Measurements from ENCODE around the gene PDE6G.
"Not testable (repeated sequence)": the region's sequence is repeated elsewhere in the genome, so short reads cannot be mapped to it uniquely, and the experiment has no call there.

Gene PDE6G

DNA sequence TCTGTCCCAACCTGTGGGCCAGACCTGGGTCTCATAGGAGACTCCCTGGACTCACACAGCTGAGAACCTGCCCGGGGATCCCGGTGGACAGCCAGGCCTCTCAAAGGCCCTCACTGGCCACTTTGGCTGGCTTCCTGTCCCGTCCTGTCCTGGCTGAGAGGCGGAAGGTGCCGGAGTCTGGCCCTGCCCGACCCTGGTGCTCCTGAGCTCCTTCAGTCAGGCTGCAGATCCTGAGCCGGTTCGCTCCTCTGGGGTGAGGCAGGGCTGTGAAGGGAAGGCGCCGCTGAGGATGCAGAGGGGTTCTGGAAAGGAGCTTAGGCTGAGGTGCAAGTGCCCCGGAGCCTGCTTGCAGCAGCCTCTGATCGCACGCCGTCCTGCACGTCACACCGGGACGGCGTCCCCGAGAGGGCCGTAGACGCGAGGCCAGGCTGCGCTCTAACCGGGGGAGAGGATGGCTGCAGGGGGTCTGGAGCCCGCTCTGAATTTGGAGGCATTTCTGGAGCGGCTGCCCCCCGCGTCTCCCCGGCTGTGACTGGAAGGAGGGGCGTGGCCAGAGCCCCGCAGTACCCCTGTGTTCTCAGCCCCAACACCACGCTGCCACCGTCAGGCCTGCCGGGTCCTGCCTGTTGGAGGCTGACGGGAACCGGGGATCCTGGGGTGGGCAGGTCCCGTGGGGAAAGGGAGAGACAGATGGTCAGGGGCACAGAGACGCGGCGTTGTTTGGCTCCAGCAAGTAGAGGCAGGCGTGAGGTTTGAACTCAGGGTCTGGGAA is 31.6 kb upstream of the PDE6G start:
- DNase-seq, result no peak

DNA sequence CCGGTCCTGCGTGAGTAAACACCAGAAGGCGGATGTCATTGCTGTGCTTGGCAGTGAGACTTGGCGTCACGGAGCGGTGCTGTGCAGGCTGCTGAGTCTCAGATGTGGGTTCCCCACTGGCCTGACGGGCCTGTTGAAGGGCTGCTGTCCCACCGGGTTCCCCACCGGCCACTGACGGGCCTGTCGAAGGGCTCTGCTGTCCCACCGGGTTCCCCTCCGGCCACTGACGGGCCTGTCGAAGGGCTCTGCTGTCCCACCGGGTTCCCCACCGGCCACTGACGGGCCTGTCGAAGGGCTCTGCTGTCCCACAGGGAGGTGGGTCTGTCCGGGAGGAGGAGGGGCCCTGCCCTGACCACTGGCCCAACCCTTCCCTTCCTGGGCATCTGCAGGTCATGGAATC is 30.3 kb upstream of the PDE6G start:
- DNase-seq, result no peak

DNA sequence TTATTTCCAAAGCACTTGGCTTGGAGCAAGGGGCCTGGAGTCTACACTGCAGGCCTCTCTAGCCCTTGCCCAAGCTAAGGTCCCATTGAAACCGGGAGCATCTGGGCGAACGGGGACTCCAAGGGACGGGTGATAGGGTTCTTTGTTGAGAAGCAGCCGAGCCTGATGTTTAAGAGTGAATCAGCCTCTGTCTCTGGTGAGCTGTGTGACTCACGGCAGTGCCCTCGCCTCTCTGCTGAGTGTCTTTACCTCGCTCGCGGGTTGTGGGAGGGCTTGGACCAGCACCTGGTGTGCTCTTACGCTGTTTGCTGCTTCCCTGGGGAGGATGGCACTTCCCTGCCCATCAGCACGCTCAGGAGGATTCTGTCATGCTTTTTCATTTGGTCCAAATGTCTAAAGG is 28.8 kb upstream of the PDE6G start:
- DNase-seq, result no peak

DNA sequence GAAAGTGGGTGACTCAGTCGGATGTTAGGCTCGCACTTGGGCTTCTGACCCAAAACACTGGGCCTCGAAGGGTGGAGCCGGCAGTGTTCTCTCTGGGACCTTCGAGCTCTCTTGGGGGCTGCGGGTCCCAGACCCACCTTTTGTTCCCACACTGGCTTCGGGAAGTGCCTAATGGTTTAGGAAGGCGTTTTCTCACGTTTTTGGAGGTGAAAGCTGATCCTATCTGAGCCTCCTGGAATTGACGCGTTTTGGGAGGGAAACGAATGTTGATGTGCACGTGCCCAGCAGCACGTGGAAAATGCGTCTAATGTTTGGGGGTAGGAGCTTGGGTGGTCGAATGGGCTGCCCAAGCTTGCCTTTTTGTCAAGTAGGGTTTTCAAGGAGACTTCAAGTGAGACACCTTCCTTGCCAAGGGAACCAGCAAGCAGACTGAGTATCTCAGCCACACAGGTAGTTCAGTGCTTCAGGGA is 28.1 kb upstream of the PDE6G start:
- DNase-seq, result no peak

DNA sequence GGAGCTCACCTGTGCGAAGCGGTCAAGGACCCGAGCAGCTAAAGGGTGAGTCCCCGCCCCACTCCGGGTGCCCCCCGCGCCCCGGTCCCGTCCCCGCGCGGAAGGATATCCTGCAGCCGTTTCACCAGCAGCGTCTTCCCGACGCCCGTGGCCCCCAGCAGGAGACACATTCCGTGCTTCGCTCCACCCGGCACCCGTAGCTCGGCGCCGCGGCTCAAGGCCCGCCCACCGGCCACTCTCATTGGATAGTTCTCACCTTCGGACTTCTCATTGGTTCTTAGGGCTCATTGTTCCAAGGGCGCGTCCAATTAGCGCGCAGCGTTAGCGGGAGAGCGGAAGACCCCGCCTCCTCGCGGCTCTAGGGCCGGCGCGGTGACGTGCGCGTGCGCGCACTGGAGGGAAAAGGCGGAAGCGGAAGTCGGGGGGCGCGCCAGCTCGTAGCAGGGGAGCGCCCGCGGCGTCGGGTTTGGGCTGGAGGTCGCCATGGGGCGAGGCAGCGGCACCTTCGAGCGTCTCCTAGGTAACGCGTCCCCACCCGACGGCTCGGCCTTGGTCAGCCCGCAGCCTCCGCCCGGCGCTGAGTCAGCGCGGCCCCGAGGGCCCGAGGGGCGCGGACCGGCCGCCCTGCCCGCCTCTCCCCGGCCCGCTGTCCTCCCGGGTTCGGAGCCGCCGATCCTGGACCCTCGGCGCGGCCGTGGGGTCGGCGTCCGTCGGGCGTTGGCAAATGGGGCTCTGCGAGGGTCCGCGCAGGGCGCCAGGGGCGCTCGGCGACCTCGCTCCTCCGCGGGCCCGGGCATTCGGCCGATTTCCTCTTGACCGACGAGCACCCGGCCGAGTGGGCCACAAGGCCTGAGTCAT is 27.5 kb upstream of the PDE6G start, which contains the start of the genes ARL16 and HGS:
Gene ARL16 (minus strand): TSS at position 214 of the 858 bp plus-strand sequence. CDS start 44 bp downstream, at position 170.
Gene HGS (plus strand): TSS at position 428 of the 858 bp plus-strand sequence. CDS start 56 bp downstream, at position 484.
- peak; percentile 95 for DNase-seq

DNA sequence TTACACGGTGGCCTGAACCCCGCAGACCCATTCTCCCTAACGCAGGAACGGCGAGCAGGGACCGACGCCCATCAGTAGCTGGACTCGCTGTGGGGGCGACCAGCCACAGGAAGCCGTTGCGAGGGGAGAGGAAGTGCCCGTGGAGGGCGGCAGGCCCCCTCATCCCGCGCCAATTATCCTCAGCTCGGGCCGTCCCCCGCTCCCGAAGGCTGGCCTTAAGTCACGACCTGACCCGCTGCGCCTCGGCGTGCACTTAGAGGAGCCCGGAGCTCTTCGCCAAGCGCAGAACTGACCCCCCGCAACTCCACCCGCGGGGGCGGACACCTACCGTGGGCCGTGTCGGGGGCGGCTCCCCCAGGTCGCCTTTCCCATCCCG is 26.9 kb upstream of the PDE6G start:
- DNase-seq, result no peak

DNA sequence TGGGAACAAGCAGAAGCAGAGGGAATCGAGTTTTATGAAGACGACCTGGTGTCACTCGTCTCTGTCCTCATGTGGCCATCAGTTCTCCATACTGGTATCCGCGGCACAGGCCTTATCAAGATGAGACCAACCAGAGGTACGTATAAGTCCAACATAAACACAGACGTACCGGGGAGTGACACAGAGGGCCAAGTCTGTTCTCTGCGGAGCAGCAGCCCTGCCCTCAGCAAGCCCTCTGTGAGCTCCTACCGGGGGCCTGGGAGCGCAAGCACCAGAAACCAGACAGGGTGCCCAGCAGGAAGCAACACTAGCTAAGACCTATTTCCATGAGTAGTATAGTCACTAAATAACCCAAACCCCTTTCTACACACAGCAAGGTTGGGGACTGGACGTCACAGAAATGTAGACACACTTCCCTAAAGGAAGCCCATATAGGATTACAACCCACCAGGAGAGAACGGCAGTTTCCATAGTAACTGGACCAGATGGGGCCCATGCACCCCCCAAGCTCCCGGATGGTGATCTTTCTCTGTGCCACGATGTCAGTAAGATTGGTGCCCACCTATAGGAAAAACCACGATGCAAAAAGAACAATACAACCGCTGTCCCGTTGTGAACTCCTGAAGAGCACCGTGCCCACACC is 26.3 kb upstream of the PDE6G start:
- no peak for DNase-seq

DNA sequence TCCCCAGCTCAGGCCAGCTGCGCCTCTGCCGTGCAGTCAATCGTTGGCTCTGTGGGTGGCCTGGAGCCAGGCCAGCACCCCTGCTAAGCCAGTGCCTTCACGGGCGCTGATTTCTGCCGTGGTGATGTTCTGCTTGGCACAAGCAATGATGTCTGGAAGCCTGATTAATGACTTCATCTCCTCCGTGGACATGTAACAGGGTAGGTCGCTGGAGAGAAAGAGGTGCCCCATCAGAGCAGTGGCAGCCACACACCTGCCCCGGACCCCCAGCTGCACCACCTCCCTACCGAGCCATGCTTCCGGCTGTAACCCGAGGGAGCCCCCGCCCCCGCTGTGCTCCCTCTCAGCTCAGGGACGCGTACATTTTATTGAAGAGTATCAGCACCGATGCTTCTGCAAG is 25.3 kb upstream of the PDE6G start:
- DNase-seq, result no peak

DNA sequence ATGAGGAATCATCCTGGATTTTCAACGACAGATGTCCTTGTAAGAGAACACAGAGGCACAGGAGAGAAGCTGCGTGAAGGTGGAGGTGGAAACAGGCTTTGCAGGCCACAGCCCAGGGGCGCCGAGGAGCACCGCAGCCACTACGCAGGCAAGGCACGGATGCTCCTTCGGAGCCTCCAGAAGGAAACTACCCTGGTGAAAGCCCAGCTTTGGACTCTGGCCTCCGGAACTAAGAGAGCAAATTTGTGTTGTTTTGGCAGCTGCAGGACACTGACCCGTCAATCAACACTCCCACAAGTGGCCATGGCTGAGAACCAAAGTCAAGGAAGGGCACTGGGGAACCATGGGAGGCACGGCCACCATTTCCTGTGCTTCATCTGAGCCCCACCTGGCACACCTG is 23.8 kb upstream of the PDE6G start:
- no peak for DNase-seq

DNA sequence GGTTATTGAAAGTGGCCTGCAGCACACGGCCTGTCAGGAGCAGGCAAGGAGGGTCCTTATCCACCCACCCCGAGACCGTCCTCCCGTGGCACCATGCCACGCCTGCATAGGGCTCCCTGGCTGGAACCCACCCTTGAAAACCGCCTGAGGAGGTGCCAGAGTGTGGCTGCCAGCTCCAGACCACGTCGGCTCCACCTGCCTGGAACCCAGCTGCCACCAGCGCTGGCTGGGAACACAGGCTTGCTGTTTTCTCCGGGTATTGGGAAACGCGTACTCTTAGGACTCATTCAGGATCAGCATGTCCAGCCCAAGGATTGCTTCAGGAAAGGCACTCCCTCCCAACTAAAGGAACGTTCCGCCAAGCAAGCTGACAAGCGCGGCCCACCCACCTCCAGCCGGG is 20.6 kb upstream of the PDE6G start:
- no peak for DNase-seq

DNA sequence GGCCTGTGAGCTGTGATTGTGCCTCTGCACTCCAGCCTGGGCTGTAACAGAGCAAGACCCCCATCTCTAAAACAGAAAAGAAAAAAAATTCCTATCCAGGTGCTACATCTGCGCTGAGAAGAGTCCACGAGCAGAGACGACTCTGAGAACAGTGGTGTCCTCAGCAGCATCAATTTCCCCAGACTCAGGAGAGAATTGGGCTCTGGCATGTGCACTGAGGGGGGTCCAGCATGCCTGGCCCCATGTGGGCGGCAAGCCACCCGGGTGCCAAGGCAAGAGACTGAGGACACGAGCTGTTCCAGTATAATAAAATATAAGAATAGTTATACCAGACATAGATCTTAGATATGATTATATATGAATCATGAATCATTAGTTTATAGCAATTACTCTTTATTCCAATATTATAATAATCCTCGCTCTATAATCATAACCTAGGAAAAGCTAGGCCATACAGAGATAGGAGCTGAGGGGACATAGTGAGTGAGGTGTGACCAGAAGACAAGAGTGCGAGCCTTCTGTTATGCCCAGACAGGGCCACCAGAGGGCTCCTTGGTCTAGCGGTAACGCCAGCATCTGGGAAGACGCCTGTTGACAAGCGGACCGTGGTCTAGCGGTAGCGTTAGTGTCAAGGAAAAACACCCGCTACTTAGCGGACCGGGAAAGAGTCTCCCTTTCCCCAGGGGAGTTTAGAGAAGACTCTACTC is 19.3 kb upstream of the PDE6G start:
- not testable (repeated sequence) for DNase-seq

DNA sequence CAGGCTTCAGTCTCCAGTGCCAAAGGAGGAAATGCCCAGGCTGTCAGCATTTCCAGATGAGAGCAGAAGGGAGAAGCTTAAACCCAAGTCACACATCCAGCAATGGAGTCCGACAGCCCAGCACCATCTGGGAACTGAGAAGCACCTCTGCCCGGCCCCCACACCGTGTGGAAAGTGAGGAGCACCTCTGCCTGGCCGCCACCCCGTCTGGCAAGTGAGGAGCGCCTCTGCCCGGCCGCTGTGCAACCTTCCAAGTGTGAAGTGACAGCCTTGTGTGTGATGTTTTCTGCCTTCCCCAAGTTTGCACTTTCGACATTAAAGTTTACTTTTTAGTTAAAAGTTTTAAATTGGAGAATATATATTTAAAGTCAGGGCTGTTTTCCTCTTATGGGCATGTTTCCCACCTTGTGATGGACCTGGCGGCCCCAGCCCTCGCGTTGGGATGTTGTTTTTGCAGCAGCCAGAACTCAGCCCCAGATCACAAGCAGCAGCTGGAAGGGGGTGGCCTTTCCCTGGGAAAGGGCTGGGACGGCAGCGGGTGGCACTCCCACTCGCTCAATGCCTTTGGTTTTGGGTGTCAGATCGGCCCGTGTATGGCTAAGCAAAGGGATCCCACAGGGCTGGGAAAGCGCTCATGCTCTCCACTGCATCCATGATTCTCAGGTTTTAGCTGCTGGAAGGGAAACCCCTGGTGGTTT is 17.4 kb upstream of the PDE6G start:
- DNase-seq, result no peak

DNA sequence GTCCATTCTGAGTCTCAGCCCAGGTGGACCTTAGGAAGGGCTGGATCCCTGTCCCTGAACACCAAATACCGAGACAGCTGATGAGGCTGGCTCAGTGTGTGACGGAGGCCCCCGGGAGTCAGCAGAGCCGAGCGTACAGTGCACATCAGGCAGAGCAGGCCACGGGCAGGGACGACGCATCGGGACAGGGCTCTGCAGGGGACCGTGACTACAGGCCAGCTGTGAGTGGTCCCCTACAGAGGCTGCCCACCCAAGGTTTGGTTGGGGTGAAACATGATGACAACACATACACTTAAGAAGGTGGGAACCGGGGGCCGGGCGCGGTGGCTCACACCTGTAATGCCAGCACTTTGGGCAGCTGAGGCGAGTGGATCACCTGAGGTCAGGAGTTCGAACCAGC is 16.6 kb upstream of the PDE6G start:
- no peak for DNase-seq

DNA sequence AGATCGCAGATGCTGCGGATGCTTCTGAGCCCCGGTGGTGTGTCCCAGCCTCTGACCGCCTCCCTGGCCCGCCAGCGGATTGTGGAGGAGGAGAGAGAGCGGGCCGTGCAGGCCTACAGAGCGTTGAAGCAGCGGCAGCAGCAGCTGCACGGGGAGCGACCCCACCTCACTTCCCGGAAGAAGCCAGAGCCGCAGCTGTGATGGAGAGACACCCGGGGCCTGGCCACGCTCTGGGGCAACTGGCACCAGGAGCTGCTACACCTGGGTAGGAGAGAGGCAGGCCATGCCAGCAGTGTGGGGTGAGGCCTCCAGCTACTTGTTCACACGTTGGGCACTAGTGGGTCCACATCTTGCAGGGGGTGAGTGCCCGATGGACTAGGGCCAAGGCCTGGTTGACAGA is 16.2 kb upstream of the PDE6G start:
- no peak for DNase-seq

DNA sequence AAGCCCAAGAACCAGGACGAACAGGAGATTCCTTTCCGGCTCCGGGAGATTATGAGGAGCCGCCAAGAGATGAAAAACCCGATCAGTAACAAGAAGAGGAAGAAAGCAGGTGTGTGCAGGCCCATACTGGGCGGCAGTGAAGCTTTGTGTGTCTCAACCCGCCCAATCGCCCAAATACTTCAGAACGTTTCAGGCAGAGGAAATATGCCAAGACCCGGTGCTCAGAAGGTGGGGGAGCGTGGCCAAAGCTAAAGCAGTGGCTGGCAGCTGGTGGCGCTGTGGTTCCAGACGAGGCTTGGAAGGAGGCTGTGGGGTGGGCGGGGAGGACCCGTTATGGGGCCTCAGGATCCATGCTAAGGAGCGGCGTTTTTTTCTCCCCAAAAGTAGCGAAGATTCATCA is 11.4 kb upstream of the PDE6G start:
- no peak for DNase-seq

DNA sequence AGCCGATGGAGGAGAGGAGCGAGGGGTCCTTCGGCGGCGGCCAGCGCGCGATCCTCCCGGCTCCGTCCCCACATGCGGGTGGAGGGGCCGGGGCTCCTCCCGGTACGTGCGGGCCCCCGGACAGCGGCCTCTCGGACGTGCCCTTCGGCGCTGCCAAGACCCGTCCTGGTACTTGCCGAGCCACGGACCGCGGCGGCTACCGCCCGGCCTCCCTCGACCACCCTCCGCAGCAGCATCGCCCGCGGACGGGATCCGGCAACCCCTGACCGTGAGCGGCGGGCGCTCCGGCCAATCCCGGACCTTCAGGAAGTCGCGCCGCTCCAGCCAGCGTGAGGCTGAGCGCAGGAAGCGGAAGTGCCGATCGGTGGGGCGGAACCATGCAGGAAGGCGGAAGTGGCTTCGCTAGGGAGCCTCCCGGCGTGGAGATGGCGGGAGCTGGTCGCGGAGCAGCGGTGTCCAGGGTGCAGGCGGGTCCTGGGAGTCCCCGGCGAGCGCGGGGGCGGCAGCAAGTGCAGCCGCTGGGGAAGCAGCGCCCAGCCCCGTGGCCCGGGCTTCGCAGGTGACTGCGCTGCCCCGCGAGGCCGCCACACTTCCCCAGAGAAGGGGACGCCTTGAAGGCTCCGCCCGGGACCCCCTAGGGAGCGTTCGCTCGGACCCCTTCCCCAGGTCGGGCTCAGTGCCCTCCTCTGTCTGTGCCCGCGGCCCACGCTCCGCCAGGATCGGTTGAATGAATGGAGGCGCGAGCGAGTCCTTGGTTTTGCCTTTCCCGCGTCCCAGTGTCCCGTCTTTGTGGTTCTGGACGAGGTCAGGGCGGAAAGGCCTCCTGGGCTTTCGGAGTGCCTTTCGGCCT is 10.2 kb upstream of the PDE6G start, which contains the start of the genes CCDC137 and OXLD1:
Gene CCDC137 (plus strand): TSS at position 396 of the 850 bp plus-strand sequence. CDS start 30 bp downstream, at position 426.
Gene OXLD1 (minus strand): TSS at position 264 of the 850 bp plus-strand sequence. CDS start 28 bp downstream, at position 236.
- DNase-seq, result peak; percentile 92

DNA sequence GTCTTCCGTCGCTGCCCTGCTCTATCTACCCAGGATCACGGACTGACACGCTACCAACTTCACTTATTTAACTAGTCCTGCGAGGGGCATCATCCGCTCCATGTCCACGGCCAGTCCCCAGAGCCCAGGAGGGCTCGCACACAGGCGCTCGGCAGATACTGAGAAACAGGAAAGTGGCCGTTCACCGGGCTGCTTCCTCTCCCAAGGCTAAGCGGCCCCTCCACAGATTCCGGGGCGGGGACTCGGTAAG is 9.7 kb upstream of the PDE6G start:
- no peak for DNase-seq

DNA sequence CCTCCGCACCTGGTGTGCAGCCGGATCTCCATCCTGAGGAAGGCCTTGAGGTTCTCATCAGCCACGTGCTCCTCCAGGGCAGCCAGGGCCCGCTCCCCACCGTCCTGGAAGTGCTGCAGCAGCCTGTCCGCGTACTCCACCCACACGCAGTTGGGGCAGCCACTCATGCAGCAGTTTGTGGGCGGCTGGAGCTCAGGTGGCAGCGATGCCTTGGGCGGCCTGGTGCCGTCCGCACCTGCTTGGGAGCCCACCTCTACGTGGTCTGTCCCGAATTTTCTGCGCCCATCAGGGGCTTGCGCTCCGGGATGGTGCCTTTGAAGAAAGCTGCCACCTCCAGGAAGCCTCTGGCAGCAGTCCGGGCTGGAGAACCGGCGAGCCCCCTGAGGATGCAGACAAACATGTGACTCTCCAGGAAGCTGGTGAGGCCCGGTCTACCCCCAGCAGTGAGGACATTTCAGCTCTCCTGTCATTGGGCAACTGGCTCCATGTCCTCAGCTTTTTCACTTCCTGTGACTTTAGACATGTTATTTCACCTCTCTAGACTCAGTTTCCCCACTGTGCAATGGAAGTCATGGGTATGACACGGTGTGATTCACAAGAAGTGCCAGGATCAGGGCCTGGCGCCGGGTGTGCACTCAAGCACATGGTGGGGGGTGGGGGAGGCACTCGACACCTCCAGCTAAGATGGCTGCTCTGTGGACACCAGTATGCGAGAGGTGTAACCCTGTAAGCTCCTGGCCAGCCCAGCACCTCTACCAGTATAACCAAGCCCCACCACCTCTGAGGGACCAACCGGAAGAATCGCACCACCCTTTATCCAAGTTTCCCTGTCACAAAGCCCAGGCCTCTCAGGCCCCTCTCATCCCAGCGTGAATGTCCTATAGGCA is 9.1 kb upstream of the PDE6G start:
- DNase-seq, result peak; percentile 48

DNA sequence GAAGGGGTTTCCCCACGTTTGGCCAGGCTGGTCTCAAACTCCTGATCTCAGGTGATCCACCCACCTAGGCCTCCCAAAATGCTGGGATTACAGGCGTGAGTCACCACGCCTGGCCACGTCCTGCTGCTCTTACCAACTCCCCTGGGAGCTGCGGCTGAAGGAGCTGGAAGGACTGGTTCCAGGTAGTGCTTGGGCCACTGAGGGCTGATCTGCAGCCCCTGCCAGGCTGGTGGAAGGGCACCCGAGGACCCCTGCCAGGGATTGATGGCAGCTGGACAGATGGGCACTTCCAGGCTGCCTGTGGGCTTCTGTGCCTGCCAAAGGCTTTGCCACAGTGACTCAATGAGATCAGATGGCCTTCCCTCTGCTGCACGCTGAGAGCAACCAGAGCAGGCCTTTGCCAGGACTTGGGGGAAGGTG is 7.7 kb upstream of the PDE6G start:
- DNase-seq, result no peak

DNA sequence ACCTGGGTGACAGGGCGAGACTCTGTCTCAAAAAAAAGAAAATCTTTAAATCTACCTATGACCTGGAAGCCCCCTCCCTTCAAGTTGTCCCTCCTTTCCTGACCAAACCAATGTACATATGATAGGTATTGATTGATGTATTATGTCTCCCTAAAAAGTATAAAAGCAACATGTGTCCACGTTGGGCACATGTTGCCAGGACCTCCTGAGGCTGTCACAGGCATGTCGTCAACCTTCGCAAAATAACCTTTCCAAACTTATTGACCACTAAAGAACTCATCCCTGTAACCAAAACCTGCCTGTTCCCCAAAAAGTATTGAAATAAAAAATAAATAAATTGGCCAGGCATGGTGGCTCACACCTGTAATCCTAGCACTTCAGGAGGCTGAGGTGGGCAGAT is 5.7 kb upstream of the PDE6G start:
- DNase-seq, result no peak

Data from NK-92 treated with Interleukin-12 subunit alpha and Interleukin-12 subunit beta, amount 100 ng/mL, for 24 hours (cell line).